IPS-20b (cell line): ENCODE results near the gene REM2.

Source experiments
- H3K27ac ChIP-seq: one replicate; pipeline ENCODE4 v1.5.1; 2013; ENCODE audit warnings: low read length
- H3K27me3 ChIP-seq: 2 replicates; pipeline ENCODE4 v1.6.1; 2013; ENCODE audit warnings: mild to moderate bottlenecking, low read length, inconsistent platforms; ENCODE audit not compliant: insufficient read depth
- H3K36me3 ChIP-seq: 2 replicates; pipeline ENCODE4 v1.6.1; 2013; ENCODE audit warnings: low read depth, mild to moderate bottlenecking, inconsistent platforms, low read length, moderate library complexity; ENCODE audit not compliant: insufficient read depth
- H3K4me1 ChIP-seq: 2 replicates; pipeline ENCODE4 v1.6.1; 2013; ENCODE audit warnings: mild to moderate bottlenecking, control low read depth, inconsistent platforms, low read length, moderate library complexity; ENCODE audit not compliant: insufficient read depth
- H3K4me3 ChIP-seq: 2 replicates; pipeline ENCODE4 v1.5.1; 2013; ENCODE audit warnings: mild to moderate bottlenecking, low read length, inconsistent platforms
- H3K9ac ChIP-seq: 2 replicates; pipeline ENCODE4 v1.6.1; 2013; ENCODE audit warnings: low read depth, mild to moderate bottlenecking, inconsistent platforms, low read length, moderate library complexity
- H3K9me3 ChIP-seq: 2 replicates; pipeline ENCODE4 v1.6.1; 2013; ENCODE audit warnings: mild to moderate bottlenecking, low read depth, low read length, inconsistent platforms; ENCODE audit not compliant: insufficient read depth

REM2 gene

GRCh38 chr14:22883173-22883976 lies at the start of gene REM2:
REM2 (plus strand) TSS chr14:22883222; CDS start chr14:22883288, 66 bp downstream.
- Histone ChIP-seq H3K9me3 (no peaks in the 10 kb centered on the region), H3K4me3 (peak within 1 kb of the TSS; percentile 62; the same call in 1 of the 2 replicates), H3K9ac (peak within 1 kb of the TSS; percentile 77; the same call in 1 of the 2 replicates), H3K4me1 (peaks cover 18% of the 10 kb centered on the region; the same call in 1 of the 2 replicates), H3K36me3 (no peaks in the 10 kb centered on the region), H3K27ac (no peak within 1 kb of the TSS), H3K27me3 (peaks cover 41% of the 10 kb centered on the region)

GRCh38 chr14:22835505-22835904 lies 47.5 kb upstream of the REM2 start:
- Histone ChIP-seq H3K9me3 (no peaks in the 10 kb centered on the region), H3K36me3 (peaks cover 34% of the 10 kb centered on the region), H3K9ac (peak overlapping the region; percentile 93; the same call in 1 of the 2 replicates), H3K27me3 (peaks cover 14% of the 10 kb centered on the region; the same call in 1 of the 2 replicates), H3K4me3 (peak overlapping the region; percentile 90; the same call in 1 of the 2 replicates), H3K27ac (no peak overlapping the region), H3K4me1 (peaks cover 23% of the 10 kb centered on the region; the same call in 1 of the 2 replicates)

GRCh38 chr14:22836301-22837113 lies 46.5 kb upstream of the REM2 start, which contains the start of gene MMP14:
MMP14 (plus strand) TSS chr14:22836585; CDS start chr14:22836818, 233 bp downstream.
- Histone ChIP-seq H3K27ac (no peak within 1 kb of the TSS), H3K9me3 (no peaks in the 10 kb centered on the region), H3K36me3 (peaks cover 29% of the 10 kb centered on the region), H3K4me3 (peak within 1 kb of the TSS; percentile 90), H3K27me3 (peaks cover 14% of the 10 kb centered on the region; the same call in 1 of the 2 replicates), H3K4me1 (peaks cover 20% of the 10 kb centered on the region; the same call in 1 of the 2 replicates), H3K9ac (peak within 1 kb of the TSS; percentile 93)

- Histone ChIP-seq H3K9me3 (no peaks in the 10 kb centered on the region), H3K36me3 (peaks cover 30% of the 10 kb centered on the region), H3K4me1 (peaks cover 20% of the 10 kb centered on the region; the same call in 1 of the 2 replicates), H3K4me3 (peak overlapping the region; percentile 90), H3K27ac (no peak overlapping the region), H3K9ac (peak overlapping the region; percentile 93), H3K27me3 (peaks cover 14% of the 10 kb centered on the region; the same call in 1 of the 2 replicates)
Measured at GRCh38 chr14:22837114-22837749, 45.8 kb upstream of the REM2 start.

GRCh38 chr14:22837750-22838538 lies 45.1 kb upstream of the REM2 start:
- Histone ChIP-seq H3K9ac (peak overlapping the region; percentile 93), H3K9me3 (no peaks in the 10 kb centered on the region), H3K27ac (peak overlapping the region; percentile 52)

GRCh38 chr14:22838631-22839041 lies 44.4 kb upstream of the REM2 start:
- peak overlapping the region; percentile 93; the same call in 1 of the 2 replicates for H3K9ac ChIP-seq
- peaks cover 20% of the 10 kb centered on the region; the same call in 1 of the 2 replicates for H3K4me1 ChIP-seq
- peak overlapping the region; percentile 52 for H3K27ac ChIP-seq
- H3K27me3 ChIP-seq: peaks cover 14% of the 10 kb centered on the region; the same call in 1 of the 2 replicates
- peaks cover 37% of the 10 kb centered on the region for H3K36me3 ChIP-seq
- H3K9me3 ChIP-seq: no peaks in the 10 kb centered on the region
- peak overlapping the region; percentile 90 for H3K4me3 ChIP-seq

More at GRCh38 chr14:22837750-22838538, 45.1 kb upstream of the REM2 start:
- H3K36me3 ChIP-seq: peaks cover 37% of the 10 kb centered on the region
- peaks cover 14% of the 10 kb centered on the region; the same call in 1 of the 2 replicates for H3K27me3 ChIP-seq
- H3K4me1 ChIP-seq: peaks cover 20% of the 10 kb centered on the region; the same call in 1 of the 2 replicates
- peak overlapping the region; percentile 90 for H3K4me3 ChIP-seq

GRCh38 chr14:22839159-22839779 lies 43.8 kb upstream of the REM2 start:
- Histone ChIP-seq H3K27me3 (peaks cover 14% of the 10 kb centered on the region; the same call in 1 of the 2 replicates), H3K27ac (no peak overlapping the region), H3K4me1 (peaks cover 20% of the 10 kb centered on the region; the same call in 1 of the 2 replicates), H3K4me3 (peak overlapping the region; percentile 90; the same call in 1 of the 2 replicates), H3K9ac (peak overlapping the region; percentile 93; the same call in 1 of the 2 replicates), H3K9me3 (no peaks in the 10 kb centered on the region), H3K36me3 (peaks cover 35% of the 10 kb centered on the region)

GRCh38 chr14:22841311-22841710 lies 41.7 kb upstream of the REM2 start:
- Histone ChIP-seq H3K36me3 (peaks cover 41% of the 10 kb centered on the region), H3K27me3 (peaks cover 14% of the 10 kb centered on the region; the same call in 1 of the 2 replicates), H3K4me3 (no peak overlapping the region), H3K9ac (no peak overlapping the region), H3K9me3 (no peaks in the 10 kb centered on the region), H3K27ac (no peak overlapping the region), H3K4me1 (peaks cover 14% of the 10 kb centered on the region; the same call in 1 of the 2 replicates)

GRCh38 chr14:22841769-22842168 lies 41.3 kb upstream of the REM2 start:
- H3K36me3 ChIP-seq: peaks cover 44% of the 10 kb centered on the region
- H3K9me3 ChIP-seq: no peaks in the 10 kb centered on the region
- H3K4me3 ChIP-seq: no peak overlapping the region
- peaks cover 14% of the 10 kb centered on the region; the same call in 1 of the 2 replicates for H3K4me1 ChIP-seq
- no peak overlapping the region for H3K9ac ChIP-seq
- no peak overlapping the region for H3K27ac ChIP-seq
- peaks cover 14% of the 10 kb centered on the region; the same call in 1 of the 2 replicates for H3K27me3 ChIP-seq
